Myometrial cell (primary cell): Measurements from ENCODE around the gene IDH3B. TPM values are rescaled to one million over a fixed set of nuclear protein-coding genes. Genes with fewer than 3 reads are reported as not detected.

Experiments
- total RNA-seq: library from RNA; depleted of rRNA; stranded (reverse); fragments of >200 nt; gene quantifications from 2 replicates; pipeline ENCODE4 v1.2.3, GENCODE V29; 2015

IDH3B gene
- total RNA-seq = 133 and 141 TPM in 2 replicates

GRCh38 chr20:2663887-2664719, at the start of gene IDH3B:
TSS of gene IDH3B (minus strand) at chr20:2664216. CDS start at chr20:2664188, 28 bp downstream.

GRCh38 chr20:2692036-2692885, 28.2 kb upstream of the IDH3B start, which contains the start of gene EBF4:
TSS of gene EBF4 (plus strand) at chr20:2692780. CDS start at chr20:2693646, 866 bp downstream.

GRCh38 chr20:2651772-2652723, 12.0 kb downstream of the IDH3B start, which contains the start of gene NOP56:
TSS of gene NOP56 (plus strand) at chr20:2652632. CDS start at chr20:2652661, 29 bp downstream.

Other genes starting within 250 kb of the IDH3B start
- 597 and 626 TPM in 2 replicates for gene SNRPB, start 193.4 kb downstream of the IDH3B start, total RNA-seq
- 6.9 and 8.6 TPM in 2 replicates for gene ZNF343, start 155.3 kb downstream of the IDH3B start, total RNA-seq
- not detected in 2 replicates for gene TMC2, start 127.6 kb downstream of the IDH3B start, total RNA-seq
- 106 and 109 TPM in 2 replicates for gene NOP56, start 11.6 kb downstream of the IDH3B start, total RNA-seq
- 1.1 and 2.9 TPM in 2 replicates for gene EBF4, start 28.6 kb upstream of the IDH3B start, total RNA-seq
- gene CPXM1, start 136.4 kb upstream of the IDH3B start, total RNA-seq = 6.4 and 10.1 TPM in 2 replicates
- not detected in 2 replicates for gene C20orf141, start 150.8 kb upstream of the IDH3B start, total RNA-seq
- under 0.01 TPM in 1 of 2 replicates, not detected in the other for gene TMEM239, start 152.1 kb upstream of the IDH3B start, total RNA-seq
- gene PCED1A, start 176.4 kb upstream of the IDH3B start, total RNA-seq = 24.8 and 43.5 TPM in 2 replicates
- gene VPS16, start 176.5 kb upstream of the IDH3B start, total RNA-seq = 55.3 and 61.7 TPM in 2 replicates
- gene PTPRA, start 209.3 kb upstream of the IDH3B start, total RNA-seq = 38.1 and 40.8 TPM in 2 replicates